ENCODE results near the gene SLC16A11.

DNA sequence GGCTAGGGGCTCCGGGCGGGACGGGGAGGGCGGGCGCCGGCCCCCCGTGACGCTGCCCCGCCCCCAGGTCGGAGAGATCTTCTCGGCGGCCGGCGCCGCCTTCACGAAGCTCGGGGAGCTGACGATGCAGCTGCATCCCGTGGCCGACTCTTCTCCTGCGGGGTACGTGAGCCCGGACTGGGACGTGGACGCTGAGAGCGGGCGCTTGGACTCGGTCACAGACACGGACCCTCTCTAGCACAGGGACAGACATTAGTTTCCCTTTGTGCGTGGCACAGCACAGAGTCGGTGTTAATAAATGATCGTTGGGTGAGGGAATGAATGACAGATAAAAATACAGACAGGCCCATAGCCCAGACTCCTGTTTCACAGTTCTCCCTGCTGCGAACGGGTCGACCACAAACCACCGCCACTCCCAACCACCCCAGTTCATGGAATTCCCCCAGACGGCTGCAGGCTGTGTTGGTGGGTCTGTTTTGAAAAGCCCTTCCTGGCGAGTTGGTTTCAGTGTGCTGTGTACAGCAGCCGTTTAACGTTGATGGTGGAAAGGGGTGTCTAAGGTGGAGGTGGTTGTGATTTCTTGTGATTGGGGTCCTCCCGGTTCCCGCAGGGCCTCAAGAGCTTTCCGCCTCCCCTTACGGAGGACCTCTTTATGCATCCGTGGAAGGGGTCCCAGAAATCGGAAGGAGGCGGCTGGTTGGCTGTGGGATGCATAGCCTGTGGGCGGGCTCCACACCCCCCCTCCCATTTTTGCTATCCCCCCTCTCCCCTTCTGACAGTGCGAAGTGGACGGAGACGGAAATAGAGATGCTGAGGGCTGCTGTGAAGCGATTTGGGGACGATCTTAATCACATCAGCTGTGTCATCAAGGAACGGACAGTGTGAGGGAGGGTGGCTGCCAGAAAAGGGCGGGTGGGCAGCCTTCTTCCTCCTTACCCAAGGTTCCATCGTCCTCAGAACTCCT lies 28.6 kb downstream of the SLC16A11 start:
- TF ChIP-seq, protein P1, sequence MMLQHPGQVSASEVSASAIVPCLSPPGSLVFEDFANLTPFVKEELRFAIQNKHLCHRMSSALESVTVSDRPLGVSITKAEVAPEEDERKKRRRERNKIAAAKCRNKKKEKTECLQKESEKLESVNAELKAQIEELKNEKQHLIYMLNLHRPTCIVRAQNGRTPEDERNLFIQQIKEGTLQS (CRISPR knock-in tag; conservative IDR thresholded peaks at IDR 0.05) = no peak
- TF ChIP-seq JUN (CRISPR knock-in tag; IDR thresholded peaks at IDR 0.05) = no peak
- TF ChIP-seq ZNF138 (CRISPR knock-in tag; conservative IDR thresholded peaks at IDR 0.05) = no peak
- TF ChIP-seq TEAD4 (CRISPR knock-in tag; IDR thresholded peaks at IDR 0.05) = no peak
